HepG2 (cell line): Measurements from ENCODE around the gene CASKIN2. TPM values are rescaled to one million over a fixed set of nuclear protein-coding genes. Genes with fewer than 3 reads are reported as not detected.

Experiments
- NCOA5 ChIP-seq: sonication (generic); formaldehyde crosslinking; IDR thresholded peaks from 2 replicates; pipeline ENCODE4 v1.4.0; 2020; ENCODE audit warnings: missing genetic modification reagents
- ZNF234 ChIP-seq: sonication (generic); formaldehyde crosslinking; conservative IDR thresholded peaks from 2 replicates; pipeline ENCODE4 v1.5.1; 2020; ENCODE audit warnings: mild to moderate bottlenecking, missing genetic modification reagents
- ZNF605 ChIP-seq: sonication (generic); formaldehyde crosslinking; IDR thresholded peaks from 2 replicates; pipeline ENCODE4 v1.8.0; 2022; ENCODE audit warnings: mild to moderate bottlenecking, missing genetic modification reagents
- ZNF703 ChIP-seq: sonication (generic); formaldehyde crosslinking; IDR thresholded peaks from 2 replicates; pipeline ENCODE4 v1.5.1; 2020; ENCODE audit warnings: missing genetic modification reagents, mild to moderate bottlenecking, moderate library complexity, borderline replicate concordance
- ZNF75D ChIP-seq: sonication (generic); formaldehyde crosslinking; IDR thresholded peaks from 2 replicates; pipeline ENCODE4 v1.8.1; 2023; ENCODE audit warnings: missing genetic modification reagents, mild to moderate bottlenecking, borderline replicate concordance
- polyA plus RNA-seq, 8 experiments: library from polyadenylated mRNA; depleted of rRNA in 3 of 8; stranded (reverse) in 7 of 8; unstranded in 1 of 8; fragments of >200 nt; fragmentation: Illumina TruSeq in 4 of 8; extraction: Trizol in 4 of 8; gene quantifications; 2 replicates each; pipeline versions ENCODE4 v1.2.1 to v1.2.3, GENCODE V29; 2011 to 2016; ENCODE audit warnings: low read depth in 4 of 8, missing spikeins in 1 of 8, mixed read lengths in 1 of 8; ENCODE audit not compliant: insufficient read depth in 1 of 8
- total RNA-seq, 5 experiments: library from RNA; depleted of rRNA; stranded (reverse); fragments of >200 nt; fragmentation: Illumina TruSeq; extraction: Trizol; gene quantifications; 2 replicates each; pipeline ENCODE4 v1.2.3, GENCODE V29; 2016; ENCODE audit warnings: low read depth in 1 of 5
- TF ChIP-seq, protein P1 (sequence below): sonication (generic); formaldehyde crosslinking; IDR thresholded peaks from 2 replicates; pipeline ENCODE4 v1.5.0; 2020; ENCODE audit warnings: mild to moderate bottlenecking, missing genetic modification reagents
- TF ChIP-seq, protein P2 (sequence below), 2 experiments: sonication (generic) in 1 of 2; formaldehyde crosslinking in 1 of 2; IDR thresholded peaks; 2 replicates each; pipeline versions ENCODE4 v1.6.1 to v1.9.0; 2014 to 2022; ENCODE audit warnings: antibody characterized with exemption in 1 of 2, borderline replicate concordance in 1 of 2, inconsistent platforms in 1 of 2, low read depth in 1 of 2, missing genetic modification reagents in 1 of 2
- TF ChIP-seq, protein P3 (sequence below): sonication (generic); formaldehyde crosslinking; IDR thresholded peaks from 2 replicates; pipeline ENCODE4 v1.5.1; 2020; ENCODE audit warnings: mild to moderate bottlenecking, missing genetic modification reagents, moderate library complexity

Gene CASKIN2
- total and polyA plus RNA-seq, 2 of the 13 experiments (the other 11 are each of a cell fraction or from before 2014, with no cell fraction given), result 5.2 to 7.8 TPM

DNA sequence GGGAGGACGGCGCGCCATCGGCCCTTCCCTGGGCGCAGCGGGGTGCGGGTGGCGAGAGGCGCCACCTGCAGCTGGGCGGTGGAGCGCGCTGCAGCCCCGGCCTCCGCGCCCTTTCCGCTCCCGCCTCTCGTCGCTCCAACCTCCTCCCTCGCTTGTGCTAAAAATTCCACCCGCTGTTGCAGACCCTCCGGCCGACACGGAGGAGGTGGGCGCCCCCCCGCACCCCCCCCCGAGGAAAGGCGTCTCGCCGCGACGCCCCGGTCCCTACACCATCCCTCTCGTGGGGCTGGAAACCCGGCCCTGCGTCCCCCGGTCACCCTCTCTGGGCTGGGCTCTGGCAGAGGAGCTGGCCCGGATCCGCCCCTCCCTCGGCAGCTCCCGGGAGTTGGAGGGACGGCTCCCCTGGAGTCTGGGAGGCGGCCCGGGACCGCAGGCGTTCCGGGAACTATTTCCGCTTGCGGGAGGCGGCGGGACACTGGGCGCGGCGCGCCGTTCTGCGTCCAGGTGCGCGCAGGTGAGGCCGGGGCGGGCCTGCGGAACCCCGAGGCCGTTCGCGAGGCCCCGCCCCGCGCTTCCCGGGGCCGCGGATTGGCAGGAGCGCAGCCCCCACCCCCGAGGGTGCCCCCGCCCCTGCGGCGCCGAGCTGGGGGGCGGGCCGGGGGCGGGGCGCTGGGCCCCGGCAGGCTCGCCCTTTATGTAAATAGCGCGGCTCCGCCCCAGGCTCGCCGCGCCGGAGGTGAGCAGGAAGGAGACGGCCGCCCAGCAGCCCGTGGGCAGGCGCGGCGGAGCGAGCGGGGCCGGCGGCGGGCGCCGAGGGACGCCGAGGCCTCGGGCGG, 9.9 kb upstream of the CASKIN2 start, which contains the start of gene LLGL2 (continued):
- TF ChIP-seq, protein P1, sequence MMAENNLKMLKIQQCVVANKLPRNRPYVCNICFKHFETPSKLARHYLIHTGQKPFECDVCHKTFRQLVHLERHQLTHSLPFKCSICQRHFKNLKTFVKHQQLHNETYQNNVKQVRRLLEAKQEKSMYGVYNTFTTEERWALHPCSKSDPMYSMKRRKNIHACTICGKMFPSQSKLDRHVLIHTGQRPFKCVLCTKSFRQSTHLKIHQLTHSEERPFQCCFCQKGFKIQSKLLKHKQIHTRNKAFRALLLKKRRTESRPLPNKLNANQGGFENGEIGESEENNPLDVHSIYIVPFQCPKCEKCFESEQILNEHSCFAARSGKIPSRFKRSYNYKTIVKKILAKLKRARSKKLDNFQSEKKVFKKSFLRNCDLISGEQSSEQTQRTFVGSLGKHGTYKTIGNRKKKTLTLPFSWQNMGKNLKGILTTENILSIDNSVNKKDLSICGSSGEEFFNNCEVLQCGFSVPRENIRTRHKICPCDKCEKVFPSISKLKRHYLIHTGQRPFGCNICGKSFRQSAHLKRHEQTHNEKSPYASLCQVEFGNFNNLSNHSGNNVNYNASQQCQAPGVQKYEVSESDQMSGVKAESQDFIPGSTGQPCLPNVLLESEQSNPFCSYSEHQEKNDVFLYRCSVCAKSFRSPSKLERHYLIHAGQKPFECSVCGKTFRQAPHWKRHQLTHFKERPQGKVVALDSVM (CRISPR knock-in tag), result peak; percentile 89
- 0 out of 2 replicates have a peak, but pooled peaks have one; percentile 14 for TF ChIP-seq ZNF605 (CRISPR knock-in tag)
- no peak for TF ChIP-seq ZNF75D (CRISPR knock-in tag)
- TF ChIP-seq, protein P2, sequence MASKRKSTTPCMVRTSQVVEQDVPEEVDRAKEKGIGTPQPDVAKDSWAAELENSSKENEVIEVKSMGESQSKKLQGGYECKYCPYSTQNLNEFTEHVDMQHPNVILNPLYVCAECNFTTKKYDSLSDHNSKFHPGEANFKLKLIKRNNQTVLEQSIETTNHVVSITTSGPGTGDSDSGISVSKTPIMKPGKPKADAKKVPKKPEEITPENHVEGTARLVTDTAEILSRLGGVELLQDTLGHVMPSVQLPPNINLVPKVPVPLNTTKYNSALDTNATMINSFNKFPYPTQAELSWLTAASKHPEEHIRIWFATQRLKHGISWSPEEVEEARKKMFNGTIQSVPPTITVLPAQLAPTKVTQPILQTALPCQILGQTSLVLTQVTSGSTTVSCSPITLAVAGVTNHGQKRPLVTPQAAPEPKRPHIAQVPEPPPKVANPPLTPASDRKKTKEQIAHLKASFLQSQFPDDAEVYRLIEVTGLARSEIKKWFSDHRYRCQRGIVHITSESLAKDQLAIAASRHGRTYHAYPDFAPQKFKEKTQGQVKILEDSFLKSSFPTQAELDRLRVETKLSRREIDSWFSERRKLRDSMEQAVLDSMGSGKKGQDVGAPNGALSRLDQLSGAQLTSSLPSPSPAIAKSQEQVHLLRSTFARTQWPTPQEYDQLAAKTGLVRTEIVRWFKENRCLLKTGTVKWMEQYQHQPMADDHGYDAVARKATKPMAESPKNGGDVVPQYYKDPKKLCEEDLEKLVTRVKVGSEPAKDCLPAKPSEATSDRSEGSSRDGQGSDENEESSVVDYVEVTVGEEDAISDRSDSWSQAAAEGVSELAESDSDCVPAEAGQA (IDR thresholded peaks at IDR 0.05; ENCODE audit: low read depth), result no peak
- TF ChIP-seq, protein P2 (CRISPR knock-in tag; IDR thresholded peaks at IDR 0.05; ENCODE audit: borderline replicate concordance), result peak; percentile 80; the same call in 1 of the 2 replicates
- no peak for TF ChIP-seq ZNF703 (CRISPR knock-in tag)
- TF ChIP-seq, protein P3, sequence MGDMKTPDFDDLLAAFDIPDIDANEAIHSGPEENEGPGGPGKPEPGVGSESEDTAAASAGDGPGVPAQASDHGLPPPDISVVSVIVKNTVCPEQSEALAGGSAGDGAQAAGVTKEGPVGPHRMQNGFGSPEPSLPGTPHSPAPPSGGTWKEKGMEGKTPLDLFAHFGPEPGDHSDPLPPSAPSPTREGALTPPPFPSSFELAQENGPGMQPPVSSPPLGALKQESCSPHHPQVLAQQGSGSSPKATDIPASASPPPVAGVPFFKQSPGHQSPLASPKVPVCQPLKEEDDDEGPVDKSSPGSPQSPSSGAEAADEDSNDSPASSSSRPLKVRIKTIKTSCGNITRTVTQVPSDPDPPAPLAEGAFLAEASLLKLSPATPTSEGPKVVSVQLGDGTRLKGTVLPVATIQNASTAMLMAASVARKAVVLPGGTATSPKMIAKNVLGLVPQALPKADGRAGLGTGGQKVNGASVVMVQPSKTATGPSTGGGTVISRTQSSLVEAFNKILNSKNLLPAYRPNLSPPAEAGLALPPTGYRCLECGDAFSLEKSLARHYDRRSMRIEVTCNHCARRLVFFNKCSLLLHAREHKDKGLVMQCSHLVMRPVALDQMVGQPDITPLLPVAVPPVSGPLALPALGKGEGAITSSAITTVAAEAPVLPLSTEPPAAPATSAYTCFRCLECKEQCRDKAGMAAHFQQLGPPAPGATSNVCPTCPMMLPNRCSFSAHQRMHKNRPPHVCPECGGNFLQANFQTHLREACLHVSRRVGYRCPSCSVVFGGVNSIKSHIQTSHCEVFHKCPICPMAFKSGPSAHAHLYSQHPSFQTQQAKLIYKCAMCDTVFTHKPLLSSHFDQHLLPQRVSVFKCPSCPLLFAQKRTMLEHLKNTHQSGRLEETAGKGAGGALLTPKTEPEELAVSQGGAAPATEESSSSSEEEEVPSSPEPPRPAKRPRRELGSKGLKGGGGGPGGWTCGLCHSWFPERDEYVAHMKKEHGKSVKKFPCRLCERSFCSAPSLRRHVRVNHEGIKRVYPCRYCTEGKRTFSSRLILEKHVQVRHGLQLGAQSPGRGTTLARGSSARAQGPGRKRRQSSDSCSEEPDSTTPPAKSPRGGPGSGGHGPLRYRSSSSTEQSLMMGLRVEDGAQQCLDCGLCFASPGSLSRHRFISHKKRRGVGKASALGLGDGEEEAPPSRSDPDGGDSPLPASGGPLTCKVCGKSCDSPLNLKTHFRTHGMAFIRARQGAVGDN (CRISPR knock-in tag), result peak; percentile 88
- TF ChIP-seq ZNF234 (CRISPR knock-in tag), result peak; percentile 88; the same call in 1 of the 2 replicates
- no peak for TF ChIP-seq NCOA5 (CRISPR knock-in tag)
